Upper lobe of left lung (tissue), 6 donors: ENCODE results near the gene PCDH1. TPM values are rescaled to one million over a fixed set of nuclear protein-coding genes. Genes with fewer than 3 reads are reported as not detected.
"Not testable (repeated sequence)": the region's sequence is repeated elsewhere in the genome, so short reads cannot be mapped to it uniquely, and the experiment has no call there.

Source experiments
- ATAC-seq, 2 donors: fragments of 200-7000 bp; cut with Tn5 transposase; one replicate each; pipeline ENCODE4 v1.9.1; 2022; ENCODE audit warnings: mild to moderate bottlenecking in 2 of 2, moderate library complexity in 2 of 2; ENCODE audit not compliant: low FRiP score in 2 of 2
- DNase-seq, 2 donors: peaks; one replicate each; pipeline ENCODE4 v3.0.0-alpha.2; 2019 to 2020
- H3K27ac ChIP-seq, 4 donors: fragments of 200-600 bp; sonication (generic); one replicate each; pipeline ENCODE4 v1.5.1; 2016 to 2019
- H3K27me3 ChIP-seq, 4 donors: fragments of 200-600 bp; sonication (generic); one replicate each; pipeline ENCODE4 v1.5.1; 2017 to 2019
- H3K36me3 ChIP-seq, 4 donors: fragments of 200-600 bp; sonication (generic); one replicate each; pipeline ENCODE4 v1.5.1; 2016 to 2019
- H3K4me1 ChIP-seq, 4 donors: fragments of 200-600 bp; sonication (generic); one replicate each; pipeline ENCODE4 v1.5.1; 2018 to 2019
- H3K4me3 ChIP-seq, 4 donors: fragments of 200-600 bp; sonication (generic); one replicate each; pipeline ENCODE4 v1.5.1; 2017 to 2019; ENCODE audit warnings: mild to moderate bottlenecking in 2 of 4, moderate library complexity in 1 of 4
- H3K9me3 ChIP-seq, 4 donors: fragments of 200-600 bp; sonication (generic); one replicate each; pipeline ENCODE4 v1.5.1; 2018 to 2019
- EP300 ChIP-seq, 4 donors: sonication (generic); formaldehyde crosslinking; IDR thresholded peaks; one replicate each; pipeline ENCODE4 v1.5.1; 2017; ENCODE audit warnings: antibody characterized with exemption in 4 of 4, control low read depth in 2 of 4
- POLR2A ChIP-seq, 4 donors: fragments of 450-650 bp; IDR thresholded peaks; one replicate each; pipeline ENCODE4 v1.5.1; 2016 to 2017; ENCODE audit warnings: antibody characterized with exemption in 4 of 4, mild to moderate bottlenecking in 2 of 4
- POLR2AphosphoS5 ChIP-seq, 2 donors: sonication (generic); formaldehyde crosslinking; IDR thresholded peaks; one replicate each; pipeline ENCODE4 v1.5.1; 2017; ENCODE audit warnings: antibody characterized with exemption in 2 of 2
- WGBS, 2 donors: methylation state at CpG; one replicate each; pipeline ENCODE4 v1.1.5; 2017 to 2018; 5-methylcytosine and 5-hydroxymethylcytosine counted together
- total RNA-seq, 6 donors: library from RNA; depleted of rRNA in 4 of 6; stranded (reverse); fragments of >200 nt in 4 of 6; gene quantifications; one replicate each; pipeline versions ENCODE4 v1.1.0 to v1.2.1, GENCODE V29; 2016 to 2021
- TF ChIP-seq, protein P1 (sequence below), 6 experiments: fragments of 450-650 bp in 4 of 6; fragments of 200-600 bp in 2 of 6; sonication (generic) in 2 of 6; IDR thresholded peaks; one replicate each; pipeline ENCODE4 v1.5.1; 2016 to 2019; ENCODE audit warnings: antibody characterized with exemption in 6 of 6
- donor health status: DM: no; HTN: no; CAD: no; lungs with moderate emphysema.
- donor health status: DM: no; HTN: yes; CAD: no; lungs with severe emphysema.

Gene PCDH1
- total RNA-seq = 100 to 1,000 TPM in 1 of 6 donors, 10 to 100 TPM in 5; 41.3 to 133 (median 81.6) TPM

GRCh38 chr5:141878186-141878710 is at the start of gene PCDH1:
Gene PCDH1 (minus strand): TSS chr5:141878410. CDS start chr5:141878262, 148 bp downstream.
- 0 to 2% methylated on average over 2 to 13 of the region's 63 CpGs for WGBS, 2 donors
- peaks cover 0 to 21% (median 14%) of the 10 kb centered on the region in 4 donors for H3K27me3 ChIP-seq

DNA sequence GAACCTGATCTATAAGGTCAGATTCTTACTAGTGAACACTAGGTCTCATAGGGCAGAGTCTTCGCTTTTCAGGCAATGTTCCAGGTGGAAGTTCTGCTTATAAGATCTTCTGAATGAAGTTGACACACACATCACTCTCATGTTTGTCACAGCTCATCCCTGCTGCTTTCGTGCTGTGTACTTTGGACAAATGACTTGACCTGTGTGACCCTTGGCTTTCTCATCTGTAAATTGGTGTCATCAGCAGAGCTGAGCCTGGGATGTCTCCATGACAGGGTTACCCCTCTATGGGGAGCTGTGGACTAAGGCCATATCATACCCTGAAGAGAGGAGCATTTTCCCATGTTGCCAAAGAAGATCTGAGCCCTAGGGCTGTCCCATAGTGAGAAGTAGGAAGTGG is 48.2 kb upstream of the PCDH1 start:
- no peak for DNase-seq
- peaks cover 11 to 45% (median 29%) of the 10 kb centered on the region in 4 donors for H3K4me1 ChIP-seq
- no peaks in the 10 kb centered on the region for H3K27me3 ChIP-seq
- no peak for TF ChIP-seq POLR2A (IDR thresholded peaks at IDR 0.05)
- TF ChIP-seq EP300 (IDR thresholded peaks at IDR 0.05) = no peak
- TF ChIP-seq, protein P1, sequence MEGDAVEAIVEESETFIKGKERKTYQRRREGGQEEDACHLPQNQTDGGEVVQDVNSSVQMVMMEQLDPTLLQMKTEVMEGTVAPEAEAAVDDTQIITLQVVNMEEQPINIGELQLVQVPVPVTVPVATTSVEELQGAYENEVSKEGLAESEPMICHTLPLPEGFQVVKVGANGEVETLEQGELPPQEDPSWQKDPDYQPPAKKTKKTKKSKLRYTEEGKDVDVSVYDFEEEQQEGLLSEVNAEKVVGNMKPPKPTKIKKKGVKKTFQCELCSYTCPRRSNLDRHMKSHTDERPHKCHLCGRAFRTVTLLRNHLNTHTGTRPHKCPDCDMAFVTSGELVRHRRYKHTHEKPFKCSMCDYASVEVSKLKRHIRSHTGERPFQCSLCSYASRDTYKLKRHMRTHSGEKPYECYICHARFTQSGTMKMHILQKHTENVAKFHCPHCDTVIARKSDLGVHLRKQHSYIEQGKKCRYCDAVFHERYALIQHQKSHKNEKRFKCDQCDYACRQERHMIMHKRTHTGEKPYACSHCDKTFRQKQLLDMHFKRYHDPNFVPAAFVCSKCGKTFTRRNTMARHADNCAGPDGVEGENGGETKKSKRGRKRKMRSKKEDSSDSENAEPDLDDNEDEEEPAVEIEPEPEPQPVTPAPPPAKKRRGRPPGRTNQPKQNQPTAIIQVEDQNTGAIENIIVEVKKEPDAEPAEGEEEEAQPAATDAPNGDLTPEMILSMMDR (IDR thresholded peaks at IDR 0.05) = no peak
- no peak for TF ChIP-seq POLR2AphosphoS5 (IDR thresholded peaks at IDR 0.05)
- no peak overlapping the region for H3K4me3 ChIP-seq
- H3K36me3 ChIP-seq = peaks cover 31 to 69% (median 61%) of the 10 kb centered on the region in 4 donors
- H3K27ac ChIP-seq = peak overlapping the region in 2 of 4 donors; percentile 4 to 64
- WGBS, 2 donors = 75 to 85% methylated on average over 2 of the region's 2 CpGs
- H3K9me3 ChIP-seq = no peaks in the 10 kb centered on the region
- ATAC-seq = no peak

More at GRCh38 chr5:141878186-141878710, at the start of gene PCDH1:
- H3K36me3 ChIP-seq = no peaks in the 10 kb centered on the region
- peak within 1 kb of the TSS; percentile 63 to 88 (median 78) for H3K4me3 ChIP-seq
- no peaks in the 10 kb centered on the region for H3K9me3 ChIP-seq
- peak in 1 of 4 donors; percentile 75 for TF ChIP-seq POLR2A (IDR thresholded peaks at IDR 0.05)
- TF ChIP-seq POLR2AphosphoS5 (IDR thresholded peaks at IDR 0.05) = peak in 1 of 2 donors; percentile 9
- TF ChIP-seq, protein P1 (IDR thresholded peaks at IDR 0.05) = peak in 1 of 6 experiments; percentile 13
- no peak for TF ChIP-seq EP300 (IDR thresholded peaks at IDR 0.05)
- ATAC-seq (peak; percentile 34 to 50), DNase-seq (peak in 1 of 2 donors; percentile 91)
- H3K27ac ChIP-seq = peak within 1 kb of the TSS; percentile 92 to 93 (median 92)
- peaks cover 43 to 98% (median 50%) of the 10 kb centered on the region in 4 donors for H3K4me1 ChIP-seq

DNA sequence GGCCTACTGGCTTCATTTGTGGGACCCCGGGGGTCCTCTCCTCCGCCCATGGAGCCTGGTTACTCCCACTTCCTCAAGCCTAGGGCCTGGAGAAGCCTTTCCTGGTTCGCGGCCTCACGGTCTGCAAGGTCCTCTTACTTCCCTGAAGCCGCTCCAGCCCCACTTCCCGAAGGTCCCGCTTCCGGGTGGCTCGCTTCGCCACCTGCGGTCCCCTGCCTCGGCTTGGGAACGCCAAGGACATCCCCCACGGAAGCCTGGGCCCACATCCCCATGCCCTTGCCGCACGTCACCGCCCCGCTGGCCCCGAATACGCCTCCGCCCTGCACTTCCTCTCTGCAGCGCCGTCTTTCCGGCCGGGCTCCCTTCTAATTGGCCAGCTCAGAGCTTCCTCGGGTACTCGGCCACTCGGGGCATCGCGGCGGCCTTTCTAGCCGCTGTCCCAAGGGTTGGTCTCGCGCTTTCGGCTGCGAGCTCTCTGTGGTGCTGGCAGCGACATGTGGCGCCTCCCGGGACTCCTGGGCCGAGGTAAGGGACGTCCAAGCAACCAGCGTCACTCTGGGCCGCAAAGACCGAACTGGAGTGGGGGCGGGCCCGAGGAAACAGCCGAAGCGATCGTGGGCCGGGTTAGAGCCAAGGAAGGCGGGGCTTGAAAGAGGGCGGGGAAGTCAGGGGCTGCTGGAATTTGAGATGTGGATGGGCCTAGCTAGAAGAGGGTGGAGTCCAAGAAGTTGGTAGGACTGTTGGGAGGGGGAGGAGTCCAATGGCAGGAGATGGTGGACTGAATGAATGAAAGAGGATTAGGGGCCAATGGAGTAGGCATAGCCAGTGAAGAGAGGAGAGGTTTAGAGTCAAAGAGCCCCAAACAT is 45.5 kb upstream of the PCDH1 start, which contains the start of gene DELE1:
Gene DELE1, plus strand, starts transcription at position 424 of the 866 bp plus-strand sequence. Its CDS starts 71 bp downstream, at position 495.
- Histone ChIP-seq H3K4me1 (peaks cover 11 to 36% (median 26%) of the 10 kb centered on the region in 4 donors), H3K4me3 (peak within 1 kb of the TSS; percentile 31 to 81 (median 59)), H3K27me3 (no peaks in the 10 kb centered on the region), H3K27ac (peak within 1 kb of the TSS; percentile 94 to 97 (median 96)), H3K36me3 (peaks cover 10 to 41% (median 35%) of the 10 kb centered on the region in 4 donors), H3K9me3 (no peaks in the 10 kb centered on the region)
- peak; percentile 94 to 97 for TF ChIP-seq POLR2AphosphoS5 (IDR thresholded peaks at IDR 0.05)
- peak in 2 of 4 donors; percentile 36 to 38 for TF ChIP-seq EP300 (IDR thresholded peaks at IDR 0.05)
- peak in 3 of 4 donors; percentile 64 to 94 (median 80) for TF ChIP-seq POLR2A (IDR thresholded peaks at IDR 0.05)
- TF ChIP-seq, protein P1 (IDR thresholded peaks at IDR 0.05) = peak in 3 of 6 experiments; percentile 19 to 39 (median 38)
- 0 to 1% methylated on average over 9 to 53 of the region's 53 CpGs for WGBS, 2 donors
- DNase-seq (peak; percentile 96 to 97), ATAC-seq (peak; percentile 99)

DNA sequence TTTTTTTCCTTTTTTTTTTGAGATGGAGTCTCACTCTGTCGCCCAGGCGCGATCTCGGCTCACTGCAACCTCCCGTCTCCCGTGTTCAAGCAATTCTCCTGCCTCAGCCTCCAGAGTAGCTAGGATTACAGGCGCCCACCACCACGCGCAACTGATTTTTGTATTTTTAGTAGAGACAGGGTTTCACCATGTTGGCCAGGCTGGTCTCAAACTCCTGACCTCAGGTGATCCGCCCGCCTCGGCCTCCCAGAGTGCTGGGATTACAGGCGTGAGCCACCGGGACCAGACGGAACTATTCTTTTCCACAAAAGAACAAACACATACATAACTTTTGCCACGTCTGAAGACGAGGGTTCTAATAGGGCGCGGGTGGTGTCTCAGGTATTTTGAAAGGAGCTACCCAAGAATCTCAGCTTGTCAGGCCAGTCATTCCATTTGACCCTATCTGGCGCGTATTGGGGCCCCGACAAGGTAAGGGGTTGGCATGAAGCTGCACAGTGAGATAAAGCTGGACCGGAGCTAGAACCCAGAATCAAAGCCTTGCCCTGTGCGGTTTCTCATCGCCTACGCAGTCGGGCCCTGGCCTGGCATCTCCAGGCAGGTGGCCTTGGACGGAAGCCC is 44.7 kb upstream of the PCDH1 start:
- peak in 1 of 2 donors; percentile 32 for DNase-seq
- ATAC-seq = not testable (repeated sequence)

More for the DNA sequence above, 44.7 kb upstream of the PCDH1 start:
- peaks cover 4 to 34% (median 28%) of the 10 kb centered on the region in 4 donors for H3K36me3 ChIP-seq
- peaks cover 11 to 33% (median 24%) of the 10 kb centered on the region in 4 donors for H3K4me1 ChIP-seq
- H3K27me3 ChIP-seq, H3K9me3 ChIP-seq: not testable (repeated sequence)
- H3K4me3 ChIP-seq = peak overlapping the region; percentile 31 to 81 (median 59)
- peak overlapping the region; percentile 94 to 97 (median 96) for H3K27ac ChIP-seq
- 64 to 69% methylated on average over 23 to 28 of the region's 28 CpGs for WGBS, 2 donors
